GM21529 (cell line): Measurements from ENCODE around the gene PPP1R13B.
A peak's percentile ranks its signal among the peaks of the same experiment; 100 is the strongest.
"Not testable (repeated sequence)": the region's sequence is repeated elsewhere in the genome, so short reads cannot be mapped to it uniquely, and the experiment has no call there.

Source experiments
- ATAC-seq: cut with Tn5 transposase; IDR thresholded peaks from one replicate; pipeline ENCODE4 v1.9.1; 2021; ENCODE audit not compliant: unreplicated experiment

Gene PPP1R13B, protein sequence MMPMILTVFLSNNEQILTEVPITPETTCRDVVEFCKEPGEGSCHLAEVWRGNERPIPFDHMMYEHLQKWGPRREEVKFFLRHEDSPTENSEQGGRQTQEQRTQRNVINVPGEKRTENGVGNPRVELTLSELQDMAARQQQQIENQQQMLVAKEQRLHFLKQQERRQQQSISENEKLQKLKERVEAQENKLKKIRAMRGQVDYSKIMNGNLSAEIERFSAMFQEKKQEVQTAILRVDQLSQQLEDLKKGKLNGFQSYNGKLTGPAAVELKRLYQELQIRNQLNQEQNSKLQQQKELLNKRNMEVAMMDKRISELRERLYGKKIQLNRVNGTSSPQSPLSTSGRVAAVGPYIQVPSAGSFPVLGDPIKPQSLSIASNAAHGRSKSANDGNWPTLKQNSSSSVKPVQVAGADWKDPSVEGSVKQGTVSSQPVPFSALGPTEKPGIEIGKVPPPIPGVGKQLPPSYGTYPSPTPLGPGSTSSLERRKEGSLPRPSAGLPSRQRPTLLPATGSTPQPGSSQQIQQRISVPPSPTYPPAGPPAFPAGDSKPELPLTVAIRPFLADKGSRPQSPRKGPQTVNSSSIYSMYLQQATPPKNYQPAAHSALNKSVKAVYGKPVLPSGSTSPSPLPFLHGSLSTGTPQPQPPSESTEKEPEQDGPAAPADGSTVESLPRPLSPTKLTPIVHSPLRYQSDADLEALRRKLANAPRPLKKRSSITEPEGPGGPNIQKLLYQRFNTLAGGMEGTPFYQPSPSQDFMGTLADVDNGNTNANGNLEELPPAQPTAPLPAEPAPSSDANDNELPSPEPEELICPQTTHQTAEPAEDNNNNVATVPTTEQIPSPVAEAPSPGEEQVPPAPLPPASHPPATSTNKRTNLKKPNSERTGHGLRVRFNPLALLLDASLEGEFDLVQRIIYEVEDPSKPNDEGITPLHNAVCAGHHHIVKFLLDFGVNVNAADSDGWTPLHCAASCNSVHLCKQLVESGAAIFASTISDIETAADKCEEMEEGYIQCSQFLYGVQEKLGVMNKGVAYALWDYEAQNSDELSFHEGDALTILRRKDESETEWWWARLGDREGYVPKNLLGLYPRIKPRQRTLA

DNA sequence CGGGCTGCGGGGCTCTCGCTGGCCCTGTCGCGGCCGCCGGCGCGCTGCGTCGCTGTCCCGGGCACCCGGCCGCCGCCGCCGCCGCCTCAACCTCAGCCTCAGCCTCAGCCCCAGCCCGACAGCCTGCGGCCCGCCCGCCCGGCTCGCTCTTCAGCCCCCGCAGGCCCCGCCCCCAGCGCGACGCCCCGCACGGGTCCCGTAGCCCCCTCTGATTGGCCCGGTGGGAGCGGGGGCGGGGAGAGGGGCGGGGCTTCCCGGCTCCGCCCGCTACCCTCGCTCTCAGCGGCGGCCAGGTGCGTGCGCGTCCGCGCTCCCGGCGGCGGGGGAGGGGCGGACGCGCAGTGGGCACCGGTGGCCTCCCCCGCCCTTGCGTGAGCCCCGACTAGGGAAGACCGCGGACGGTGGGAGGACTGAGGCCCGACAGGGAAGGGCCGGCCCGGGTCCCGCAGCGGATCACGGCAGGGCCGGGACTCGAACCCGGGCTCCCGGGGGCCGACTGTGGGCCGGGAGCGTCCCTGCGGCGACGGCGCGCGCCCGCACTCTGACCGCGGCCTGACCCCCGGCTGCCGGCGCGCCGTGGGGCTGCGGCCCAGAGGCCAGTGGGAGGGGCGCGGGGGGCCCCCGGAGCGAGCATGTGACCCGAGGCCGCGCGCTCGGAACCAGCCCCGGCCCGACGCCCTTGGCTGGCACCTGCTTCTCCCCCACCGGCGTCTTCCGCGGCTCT, at the start of gene PPP1R13B:
Gene PPP1R13B (minus strand): TSS at position 125 of the 724 bp plus-strand sequence. CDS start 268 bp downstream, outside the sequence.
- ATAC-seq, result peak; percentile 91

DNA sequence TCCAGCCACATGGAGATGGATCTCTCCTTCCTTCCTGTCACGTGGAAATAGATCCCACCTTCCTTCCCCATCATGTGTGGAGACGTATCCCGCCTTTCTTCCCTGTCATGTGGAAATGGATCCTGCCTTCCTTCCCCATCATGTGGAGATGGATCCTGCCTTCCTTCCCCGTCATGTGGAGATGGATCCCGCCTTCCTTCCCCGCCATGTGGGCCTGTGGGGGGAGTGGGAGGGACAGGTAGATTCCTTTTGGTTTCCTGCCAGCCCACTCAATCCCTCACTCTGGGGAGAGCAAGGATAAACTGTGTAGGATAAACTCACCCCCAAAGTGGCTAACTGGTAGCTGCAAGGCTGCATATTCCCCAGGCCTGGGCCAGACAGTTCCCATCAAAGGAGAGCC, 49.2 kb upstream of the PPP1R13B start:
- no peak for ATAC-seq

DNA sequence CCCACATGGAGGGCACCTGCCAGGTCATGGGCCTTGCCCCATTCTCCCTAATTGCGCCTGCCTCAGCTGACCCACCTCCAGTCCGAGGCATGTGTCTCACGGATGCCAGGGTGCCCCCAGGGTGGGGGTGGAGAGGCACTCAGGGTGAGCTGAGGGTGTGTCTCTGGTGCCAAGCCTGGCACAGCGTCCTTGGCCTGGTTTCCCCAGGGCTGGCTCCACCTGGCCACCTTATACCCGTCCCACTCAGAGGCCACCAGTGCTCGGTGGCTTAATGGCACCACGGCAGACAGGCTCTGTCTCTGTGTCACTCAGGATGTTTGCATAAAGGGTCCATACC, 47.3 kb upstream of the PPP1R13B start:
- no peak for ATAC-seq

DNA sequence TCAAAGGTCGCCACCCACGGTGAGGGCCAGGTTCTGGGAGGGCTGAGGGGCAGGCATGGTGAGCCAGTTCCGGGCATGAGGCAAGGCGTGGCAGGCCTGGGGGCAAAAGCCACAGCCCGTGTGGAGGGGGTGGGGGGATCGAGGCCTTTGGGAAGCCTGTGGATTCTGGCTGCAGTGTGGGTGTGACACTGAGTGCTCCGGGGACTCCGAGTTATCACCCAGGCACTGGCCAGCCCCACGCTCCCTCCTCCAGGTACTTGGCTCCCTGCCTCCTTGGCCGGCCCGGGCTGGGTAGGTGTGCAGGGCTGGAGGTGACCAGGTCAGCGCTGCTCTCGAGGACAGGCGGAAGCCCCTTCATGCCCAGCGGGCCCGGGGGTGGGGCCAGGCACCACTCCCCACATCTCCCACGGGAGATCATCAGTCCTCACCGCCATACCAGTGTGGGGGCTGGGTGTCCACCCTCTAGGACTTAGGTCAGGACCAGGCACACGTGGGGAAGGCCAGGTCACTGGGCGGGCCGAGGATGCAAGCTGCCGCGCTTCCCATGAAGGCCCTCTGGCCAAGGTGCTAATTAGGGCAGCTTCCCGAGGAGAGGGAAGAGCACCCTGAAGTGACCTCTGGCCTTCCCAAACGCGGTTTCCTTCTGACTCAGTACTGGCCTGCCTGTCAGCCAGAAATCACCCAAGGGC, 46.8 kb upstream of the PPP1R13B start:
- ATAC-seq, result no peak

DNA sequence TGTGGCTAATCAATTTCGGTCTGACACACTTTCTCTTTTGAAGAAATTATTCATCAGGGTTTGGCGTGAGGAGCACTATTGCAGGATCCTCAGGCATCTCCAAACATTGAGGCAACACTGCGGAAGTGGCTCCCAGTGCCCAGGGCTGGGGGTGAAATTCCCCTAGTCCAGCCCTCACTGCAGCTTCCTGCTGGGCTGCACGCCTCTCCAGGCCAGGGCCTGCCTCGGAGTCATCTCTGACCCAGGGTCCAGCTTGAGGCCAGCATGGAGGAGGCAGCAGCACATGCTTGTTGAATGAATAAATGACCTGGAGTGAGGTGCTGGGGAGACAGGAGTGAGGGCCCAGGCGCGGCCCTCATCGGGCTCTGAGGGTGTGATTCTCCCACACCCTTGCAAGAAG, 44.9 kb upstream of the PPP1R13B start:
- ATAC-seq, result no peak

DNA sequence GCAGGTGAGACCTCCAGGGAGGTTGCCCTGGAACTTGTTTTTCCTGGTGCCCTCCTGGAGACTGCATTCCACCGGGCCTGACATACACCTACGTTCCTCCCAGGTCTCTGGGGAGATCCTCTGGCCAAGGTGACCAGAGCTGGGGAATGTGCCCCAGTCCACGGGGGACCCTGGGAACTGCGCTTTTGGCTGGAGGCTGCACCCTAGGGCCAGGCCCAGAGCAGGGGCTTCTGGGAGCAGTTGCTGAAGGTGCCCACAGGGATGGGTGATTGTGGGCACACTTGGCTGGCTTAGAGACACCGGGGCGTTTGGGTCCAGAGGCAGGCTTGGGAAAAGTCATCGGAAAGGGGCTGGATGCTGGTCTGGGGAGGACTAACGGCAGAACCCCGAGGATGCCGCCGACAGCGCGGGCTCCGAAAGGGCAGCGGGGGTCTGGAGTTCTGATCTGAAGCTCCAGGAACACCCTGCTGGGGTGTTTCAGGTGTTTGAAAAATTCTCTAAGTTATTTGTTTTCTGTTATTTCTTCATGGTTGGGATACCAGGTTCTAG, 44.4 kb upstream of the PPP1R13B start:
- ATAC-seq, result no peak

DNA sequence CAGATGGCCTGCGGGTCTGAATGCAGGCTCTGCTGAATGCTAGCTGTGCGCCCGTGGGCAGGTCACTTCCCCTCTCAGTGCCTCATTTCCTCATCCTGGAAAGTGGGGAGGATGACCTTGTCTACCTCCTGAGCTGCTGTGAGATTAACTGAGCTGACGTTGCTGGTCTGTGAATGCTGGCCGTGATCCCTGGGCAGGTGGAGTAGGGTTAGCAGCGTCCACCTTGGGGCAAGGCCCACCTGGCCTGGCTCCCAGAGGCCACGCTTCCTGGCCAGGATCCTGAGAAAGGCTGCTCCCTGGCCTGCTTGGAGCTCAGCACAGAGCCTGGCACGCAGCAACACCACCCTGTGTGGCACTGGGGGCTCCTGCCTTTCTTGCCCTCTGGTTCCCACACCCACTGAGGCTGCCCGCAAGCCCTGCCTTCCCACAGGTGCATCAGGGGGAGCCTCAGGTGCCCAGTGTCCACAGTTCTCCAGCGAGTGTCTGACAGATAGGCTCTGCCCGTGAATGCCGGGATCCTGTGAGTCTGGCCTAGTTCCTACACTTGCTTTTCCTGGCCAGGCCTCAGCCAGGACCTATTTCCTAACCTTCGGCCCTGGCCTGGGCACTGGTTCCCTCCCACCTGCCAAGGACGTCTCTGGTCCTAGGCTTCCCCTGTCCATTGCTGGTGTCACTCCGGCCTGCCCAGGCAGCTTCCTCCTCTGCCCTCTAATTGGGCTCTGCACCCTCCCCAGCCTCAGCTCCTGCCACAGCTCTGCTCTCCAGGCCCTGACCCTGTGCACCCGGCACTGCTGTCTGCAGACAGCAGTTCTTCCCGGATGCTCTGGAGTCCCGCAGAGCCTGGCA, 43.7 kb upstream of the PPP1R13B start:
- ATAC-seq, result no peak

DNA sequence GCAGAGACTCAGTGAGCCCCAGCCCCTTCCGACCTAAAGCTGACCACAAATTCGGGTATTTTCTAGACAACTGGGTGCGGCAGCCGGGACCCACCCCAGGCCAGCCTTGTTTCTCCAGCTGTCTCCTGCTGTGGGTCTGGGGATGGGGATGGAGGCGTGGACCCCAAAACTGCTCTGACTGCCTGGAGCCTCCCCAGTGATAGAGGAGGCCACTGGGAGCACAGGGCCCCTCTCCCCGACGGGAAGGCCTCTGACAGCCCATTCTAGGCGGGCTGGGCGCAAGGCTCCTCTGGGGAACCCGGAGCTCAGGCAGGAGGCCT, 42.6 kb upstream of the PPP1R13B start:
- ATAC-seq, result no peak

DNA sequence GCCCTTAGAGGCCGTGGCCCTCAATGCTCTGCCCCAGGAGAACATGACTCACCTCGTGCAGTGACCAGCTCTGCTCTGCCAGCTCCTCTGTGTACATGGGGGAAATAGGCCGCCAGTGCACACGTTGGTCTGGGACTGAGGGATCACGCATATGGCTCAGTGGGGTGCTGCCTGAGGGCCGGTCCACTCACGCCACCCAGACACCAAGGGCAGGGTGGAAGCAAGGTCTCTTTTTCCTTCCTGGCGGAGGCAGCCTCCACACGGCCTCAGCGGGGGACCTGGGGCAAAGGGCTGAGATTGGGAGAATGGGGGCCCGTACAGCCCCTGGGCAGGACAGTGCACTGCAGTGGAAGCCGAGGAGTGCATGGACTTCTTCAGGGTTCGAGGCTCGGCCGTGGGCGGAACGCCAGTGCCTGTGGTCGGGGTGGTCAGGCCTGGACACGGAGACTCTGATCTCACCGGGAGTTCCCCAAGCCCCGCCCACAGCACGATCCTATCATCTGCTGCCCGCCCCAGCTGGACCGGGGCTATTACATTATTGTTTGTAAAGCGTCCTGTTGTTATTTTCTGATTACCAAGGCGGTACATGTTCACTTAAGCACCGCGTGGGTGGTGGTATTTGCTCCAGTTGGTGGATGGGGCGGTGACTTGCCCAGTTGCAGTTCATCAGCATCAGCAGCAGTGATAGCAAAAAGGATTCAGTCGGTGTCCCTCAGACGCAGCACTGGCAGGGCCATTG, 42.1 kb upstream of the PPP1R13B start:
- ATAC-seq, result no peak

DNA sequence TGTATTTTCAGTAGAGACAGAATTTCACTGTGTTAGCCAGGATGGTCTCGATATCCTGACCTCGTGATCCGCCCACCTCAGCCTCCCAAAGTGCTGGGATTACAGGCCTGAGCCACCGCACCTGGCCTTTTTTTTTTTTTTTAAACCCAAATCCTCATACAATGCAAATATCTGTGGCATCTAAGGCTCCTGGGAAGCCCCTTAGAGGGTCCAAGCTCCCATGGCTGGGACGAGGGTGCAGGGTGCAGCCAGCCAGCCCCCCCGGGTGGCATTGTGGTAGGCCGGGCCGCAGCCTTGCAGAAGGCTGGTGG, 41.6 kb upstream of the PPP1R13B start:
- ATAC-seq, result not testable (repeated sequence)

DNA sequence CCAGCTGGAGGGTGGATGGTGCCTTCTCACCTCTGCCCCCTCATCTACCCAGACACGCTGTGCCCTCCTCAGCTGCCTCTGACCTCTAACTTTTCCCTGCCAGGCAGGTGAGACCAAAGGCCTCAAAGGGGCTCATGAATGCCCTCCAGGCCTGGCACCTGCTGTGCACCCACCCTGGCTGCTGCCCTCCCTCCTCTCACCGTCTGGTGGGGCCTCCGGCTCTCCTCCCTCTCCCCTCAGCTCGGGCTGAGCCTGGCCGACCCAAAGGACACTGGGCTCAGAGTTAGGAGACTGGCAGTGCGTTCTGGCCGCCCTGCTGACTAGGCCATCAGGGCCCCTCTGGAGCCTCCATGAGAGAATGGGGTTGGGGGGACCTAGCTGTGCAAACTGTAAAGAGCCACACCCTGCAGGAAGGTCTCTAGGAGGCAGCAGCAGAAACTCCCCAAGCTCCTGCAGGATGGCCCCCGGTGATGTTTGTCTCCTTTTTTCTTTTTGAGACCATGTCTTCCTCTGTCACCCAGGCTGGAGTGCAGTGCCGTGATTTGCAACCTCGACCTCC, 40.3 kb upstream of the PPP1R13B start:
- ATAC-seq, result no peak

DNA sequence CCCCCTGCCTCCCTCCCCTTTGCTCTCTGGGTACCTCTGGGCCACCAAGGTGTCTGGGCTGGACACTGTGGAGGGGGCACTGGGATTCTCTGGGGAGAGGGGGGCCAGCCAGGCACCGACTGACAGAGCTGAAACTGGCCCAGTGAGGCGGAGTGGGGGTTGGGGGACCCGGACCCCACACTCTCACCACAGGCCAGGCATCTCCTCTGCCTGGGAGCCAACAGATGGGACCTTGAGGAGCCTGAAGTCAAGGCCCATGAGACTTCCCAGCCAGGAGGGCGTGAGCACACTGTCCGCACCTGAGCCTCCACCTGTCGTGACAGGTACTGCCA, 39.8 kb upstream of the PPP1R13B start:
- no peak for ATAC-seq

DNA sequence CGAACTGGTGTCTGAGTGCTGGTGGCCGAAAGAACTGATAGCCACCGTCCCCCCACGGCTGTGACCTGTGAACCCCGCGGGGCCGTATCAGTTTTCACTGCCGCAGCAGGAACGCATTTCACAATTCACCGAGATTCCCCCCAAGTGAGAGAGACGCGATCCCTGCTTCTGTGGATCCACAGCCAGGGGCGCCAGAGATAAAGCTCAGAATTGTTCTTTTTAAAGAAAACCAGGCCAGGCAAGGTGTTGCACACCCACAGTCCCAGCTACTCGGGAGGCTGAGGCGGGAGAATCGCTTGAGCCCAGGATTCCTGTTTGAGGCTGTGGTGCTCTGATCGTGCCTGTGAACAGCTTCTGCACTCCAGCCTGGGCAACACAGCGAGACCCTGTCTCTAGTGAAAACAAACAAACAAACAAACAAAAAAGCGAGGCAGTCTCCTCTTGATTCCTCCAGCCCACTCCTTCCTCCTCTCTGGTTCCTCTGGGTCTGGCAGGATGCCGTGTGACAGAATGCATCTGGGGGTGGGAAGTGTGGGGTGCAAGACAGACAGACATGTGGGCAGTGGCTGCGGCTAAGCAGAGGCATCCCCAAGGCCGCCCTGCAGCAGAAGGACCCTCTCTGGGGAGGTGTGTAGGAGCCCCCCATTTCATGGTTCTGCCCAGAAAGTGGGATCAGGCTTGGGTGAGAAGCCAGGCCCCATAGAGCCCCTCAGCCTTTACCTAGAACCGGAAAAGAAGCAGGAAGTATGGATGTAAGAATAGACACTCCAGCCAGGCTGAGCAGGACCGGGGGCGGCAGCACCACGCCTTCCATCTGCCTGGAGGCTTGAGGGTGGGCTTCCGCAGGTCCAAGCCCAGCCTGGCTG, 39.2 kb upstream of the PPP1R13B start:
- ATAC-seq, result no peak

DNA sequence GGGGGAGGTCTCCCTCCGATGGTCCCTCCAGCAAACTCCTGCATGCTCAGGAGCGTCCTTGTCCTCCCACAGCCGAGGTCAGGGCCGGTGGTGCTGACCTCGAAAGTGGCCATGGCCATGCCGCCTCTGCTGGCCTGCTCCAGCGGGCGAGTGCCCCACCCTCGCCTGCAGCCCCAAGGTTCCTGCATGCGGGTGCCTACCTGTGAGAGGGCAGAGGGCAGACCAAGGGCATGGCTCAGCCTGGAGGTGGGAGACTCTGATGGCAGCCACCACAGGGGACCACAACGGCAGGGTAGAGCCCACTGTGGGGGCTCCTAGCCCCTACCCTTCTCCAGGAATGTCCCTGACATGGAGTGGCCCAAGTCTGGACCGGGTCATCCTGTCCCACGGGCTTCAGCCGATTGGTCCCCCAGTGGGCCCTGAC, 38.1 kb upstream of the PPP1R13B start:
- ATAC-seq, result no peak

DNA sequence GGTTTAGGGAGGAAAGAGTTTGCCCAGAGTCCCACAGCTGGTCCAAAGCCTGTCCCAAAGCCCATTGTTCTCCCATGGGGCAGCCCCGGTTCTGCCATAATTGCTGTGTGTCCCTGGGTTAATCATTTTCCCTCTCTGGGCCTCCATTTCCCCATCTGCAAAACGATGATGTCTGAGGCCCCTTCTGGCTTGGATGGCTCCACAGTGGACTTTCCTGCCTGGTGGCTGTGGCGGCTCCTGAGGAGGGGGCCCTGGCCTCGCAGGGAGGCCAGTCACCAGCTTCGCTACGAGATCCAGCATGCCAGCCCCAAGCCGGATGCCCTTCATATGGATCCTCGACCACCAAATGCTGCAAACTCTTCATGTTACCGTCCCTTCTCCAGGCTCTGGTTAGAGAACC, 37.5 kb upstream of the PPP1R13B start:
- ATAC-seq, result no peak

DNA sequence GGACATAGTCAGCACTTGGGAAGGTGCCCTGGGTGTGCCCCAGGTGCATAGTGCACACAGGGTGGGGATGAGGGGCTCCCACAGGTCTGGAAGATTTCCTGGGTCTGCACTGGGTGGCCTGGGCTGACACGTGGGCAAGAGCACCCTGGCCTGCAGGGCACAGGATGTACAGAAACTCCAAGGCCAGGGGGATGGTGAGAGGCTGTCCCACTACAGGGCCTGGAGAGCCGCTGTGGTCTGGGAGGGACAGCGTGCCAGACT, 35.8 kb upstream of the PPP1R13B start:
- no peak for ATAC-seq

DNA sequence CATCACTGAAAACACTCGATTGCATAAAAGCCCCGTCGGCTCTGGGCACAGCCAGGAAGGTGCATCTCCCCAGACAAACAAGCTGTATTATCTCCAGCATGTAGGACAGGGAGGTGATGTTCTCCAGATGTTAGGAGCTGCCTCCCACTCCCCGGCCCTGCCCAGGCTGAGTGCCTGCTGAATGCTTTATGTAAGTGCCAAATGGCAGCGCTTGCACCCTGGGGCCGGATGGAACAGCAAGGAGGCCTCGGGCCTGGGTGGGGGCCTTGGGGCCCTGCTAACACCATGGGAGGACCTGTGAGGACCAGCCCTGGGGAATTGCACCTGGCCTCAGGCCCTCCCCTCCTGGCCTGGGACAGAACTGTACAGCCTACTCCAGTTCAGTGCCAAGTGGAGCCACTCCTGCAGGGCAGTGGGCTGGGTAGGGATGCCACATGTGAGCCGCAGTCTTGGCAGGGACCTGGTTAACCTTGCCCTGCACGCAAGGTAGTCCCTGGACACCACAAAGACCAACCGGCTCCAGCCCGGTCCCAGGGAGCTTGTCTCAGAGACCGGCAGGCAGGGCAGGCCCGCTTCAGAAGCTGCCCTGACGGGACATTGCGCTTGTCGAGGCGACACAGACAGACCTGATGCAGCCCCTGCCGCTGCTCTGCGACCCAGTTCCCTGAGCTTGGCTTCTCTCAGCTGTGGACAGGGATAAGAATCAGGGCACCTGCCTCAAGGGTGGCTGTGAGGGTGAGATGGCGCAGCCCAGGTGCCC, 35.3 kb upstream of the PPP1R13B start:
- ATAC-seq, result no peak
